OCI-LY7 (cell line): Measurements from ENCODE around the gene ELK4.

Experiments
- EZH2phosphoT487 ChIP-seq: fragments of 200-600 bp; sonication (generic); IDR thresholded peaks from 2 replicates; pipeline ENCODE4 v1.6.1; 2018; ENCODE audit warnings: low read depth, borderline replicate concordance, mild to moderate bottlenecking, mixed run types, antibody characterized with exemption, low read length, moderate library complexity, mixed read lengths
- TF ChIP-seq, protein P1 (sequence below): fragments of 200-600 bp; sonication (generic); conservative IDR thresholded peaks from 2 replicates; pipeline ENCODE4 v1.5.1; 2014; ENCODE audit warnings: mild to moderate bottlenecking, antibody characterized with exemption, low read length, moderate library complexity, mixed read lengths

DNA sequence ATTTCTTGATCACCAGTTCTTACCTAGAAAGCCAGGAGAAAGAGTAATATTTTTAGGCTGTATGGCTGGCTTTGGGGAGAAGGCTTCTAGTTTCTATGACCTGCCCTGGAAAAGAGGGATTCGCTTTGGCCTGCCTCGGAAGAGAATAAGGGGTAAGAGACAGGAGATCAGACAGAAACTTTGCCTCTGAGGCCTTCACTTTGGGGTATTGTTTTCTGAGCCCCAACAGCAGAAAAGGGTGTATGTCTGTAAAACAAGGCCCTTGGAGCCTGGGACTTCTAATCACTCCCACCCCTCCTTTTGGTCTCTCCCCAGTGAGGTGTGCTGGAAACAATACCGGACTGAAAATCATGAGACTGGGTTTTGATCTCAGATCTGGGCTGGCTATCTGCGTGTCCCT lies 43.4 kb upstream of the ELK4 start:
- no peak for TF ChIP-seq EZH2phosphoT487
- TF ChIP-seq, protein P1, sequence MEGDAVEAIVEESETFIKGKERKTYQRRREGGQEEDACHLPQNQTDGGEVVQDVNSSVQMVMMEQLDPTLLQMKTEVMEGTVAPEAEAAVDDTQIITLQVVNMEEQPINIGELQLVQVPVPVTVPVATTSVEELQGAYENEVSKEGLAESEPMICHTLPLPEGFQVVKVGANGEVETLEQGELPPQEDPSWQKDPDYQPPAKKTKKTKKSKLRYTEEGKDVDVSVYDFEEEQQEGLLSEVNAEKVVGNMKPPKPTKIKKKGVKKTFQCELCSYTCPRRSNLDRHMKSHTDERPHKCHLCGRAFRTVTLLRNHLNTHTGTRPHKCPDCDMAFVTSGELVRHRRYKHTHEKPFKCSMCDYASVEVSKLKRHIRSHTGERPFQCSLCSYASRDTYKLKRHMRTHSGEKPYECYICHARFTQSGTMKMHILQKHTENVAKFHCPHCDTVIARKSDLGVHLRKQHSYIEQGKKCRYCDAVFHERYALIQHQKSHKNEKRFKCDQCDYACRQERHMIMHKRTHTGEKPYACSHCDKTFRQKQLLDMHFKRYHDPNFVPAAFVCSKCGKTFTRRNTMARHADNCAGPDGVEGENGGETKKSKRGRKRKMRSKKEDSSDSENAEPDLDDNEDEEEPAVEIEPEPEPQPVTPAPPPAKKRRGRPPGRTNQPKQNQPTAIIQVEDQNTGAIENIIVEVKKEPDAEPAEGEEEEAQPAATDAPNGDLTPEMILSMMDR, result no peak
